ENCODE measurements around the gene NEK2. TPM values are rescaled to one million over a fixed set of nuclear protein-coding genes. Genes with fewer than 3 reads are reported as not detected.
"Not testable (repeated sequence)": the region's sequence is repeated elsewhere in the genome, so short reads cannot be mapped to it uniquely, and the experiment has no call there.

NEK2 gene
- polyA plus RNA-seq (ENCODE audit: insufficient read length), result 25.4 TPM
- long read RNA-seq, donor 1, partial matches to known transcripts, result 0 of 4 reads
- long read RNA-seq, donor 1, other reads (novel, unspliced or antisense), result 0 of 4 reads
- long read RNA-seq, donor 2, partial matches to known transcripts, result 0 of 3 reads
- long read RNA-seq, donor 2, other reads (novel, unspliced or antisense), result 0 of 3 reads
- long read RNA-seq, donor 3, partial matches to known transcripts, result 0 of 4 reads
- long read RNA-seq, donor 3, other reads (novel, unspliced or antisense), result 0 of 4 reads
- long read RNA-seq, donor 4, result 0 reads
- long read RNA-seq, donor 5, partial matches to known transcripts, result 0 of 2 reads
- long read RNA-seq, donor 5, other reads (novel, unspliced or antisense), result 0 of 2 reads
- long read RNA-seq, donor 6, partial matches to known transcripts, result 0 of 4 reads
- long read RNA-seq, donor 6, other reads (novel, unspliced or antisense), result 0 of 4 reads
- long read RNA-seq, donor 7, partial matches to known transcripts, result 0 of 2 reads
- long read RNA-seq, donor 7, other reads (novel, unspliced or antisense), result 0 of 2 reads
- long read RNA-seq, donor 8, partial matches to known transcripts, result 0 of 1 reads
- long read RNA-seq, donor 8, other reads (novel, unspliced or antisense), result 0 of 1 reads

DNA sequence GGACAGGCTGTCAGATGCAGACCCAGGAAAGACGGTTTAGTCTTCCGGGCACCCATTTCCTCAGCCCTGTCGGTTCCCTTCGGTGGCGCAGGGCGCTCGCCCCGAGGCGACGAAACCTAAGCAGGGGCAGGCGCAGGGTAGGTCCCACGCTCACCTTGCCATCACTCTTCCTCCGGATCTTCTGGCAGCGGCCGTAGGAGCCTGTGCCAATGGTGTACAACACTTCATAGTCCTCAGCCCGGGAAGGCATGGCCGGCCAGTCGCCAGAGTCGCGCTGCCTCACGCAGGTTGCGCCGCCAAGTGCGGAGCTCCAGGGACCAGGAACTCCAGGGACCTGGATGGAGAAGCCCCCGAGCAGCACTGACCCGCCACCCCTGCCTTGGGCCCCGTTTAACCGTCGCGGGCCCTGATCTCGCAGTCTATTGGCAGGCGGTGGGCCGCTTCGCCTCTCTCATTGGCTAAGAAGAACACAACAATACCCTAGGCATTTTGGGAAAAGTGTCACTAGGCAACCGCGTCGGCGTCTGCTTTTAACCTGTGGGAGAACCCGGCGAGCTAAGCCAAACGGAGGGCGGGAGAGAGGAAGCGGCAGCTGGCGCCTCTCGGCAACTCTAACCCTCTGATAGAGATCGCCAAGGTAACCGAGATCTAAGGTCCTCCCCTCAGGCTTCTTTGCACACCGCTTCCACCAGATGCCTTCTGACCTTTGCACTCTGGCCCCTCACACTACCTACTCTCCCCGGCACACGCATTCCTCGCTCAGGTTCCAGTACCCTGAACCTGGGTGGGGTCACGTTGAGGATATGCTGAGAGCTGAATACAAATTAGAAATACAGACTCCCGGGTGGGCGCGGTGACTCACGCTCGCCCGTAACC lies at the start of gene NEK2:
Gene NEK2 (minus strand): TSS at position 392 of the 876 bp plus-strand sequence. CDS start 142 bp downstream, at position 250.
- peak; percentile 97 for DNase-seq

DNA sequence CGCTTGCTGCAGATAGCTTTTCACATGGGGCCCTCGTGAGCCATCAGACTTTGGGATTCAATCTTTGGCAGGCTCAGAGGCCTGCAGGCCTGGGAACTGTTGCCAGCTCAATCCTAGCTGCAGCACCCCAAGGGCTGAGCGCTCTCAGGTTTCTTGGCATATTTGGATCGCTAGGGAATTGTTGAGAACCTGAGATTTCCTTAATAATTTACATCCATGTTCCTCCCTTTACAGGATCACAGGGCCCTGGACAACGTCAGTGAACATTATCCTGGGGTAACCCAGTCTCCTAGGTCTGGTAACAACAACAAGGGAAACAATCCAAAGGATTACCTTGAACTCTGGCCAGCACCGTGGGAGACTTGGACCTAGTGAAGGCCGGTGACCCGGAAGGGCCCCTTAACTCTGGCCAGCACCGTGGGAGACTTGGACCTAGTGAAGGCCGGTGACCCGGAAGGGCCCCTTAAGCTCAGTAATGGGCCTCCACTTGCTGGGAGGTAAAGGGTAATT lies 49.3 kb upstream of the NEK2 start:
- DNase-seq, result no peak

GRCh38 chr1:211723273-211723672 lies 47.9 kb upstream of the NEK2 start:
- no peak for DNase-seq

DNA sequence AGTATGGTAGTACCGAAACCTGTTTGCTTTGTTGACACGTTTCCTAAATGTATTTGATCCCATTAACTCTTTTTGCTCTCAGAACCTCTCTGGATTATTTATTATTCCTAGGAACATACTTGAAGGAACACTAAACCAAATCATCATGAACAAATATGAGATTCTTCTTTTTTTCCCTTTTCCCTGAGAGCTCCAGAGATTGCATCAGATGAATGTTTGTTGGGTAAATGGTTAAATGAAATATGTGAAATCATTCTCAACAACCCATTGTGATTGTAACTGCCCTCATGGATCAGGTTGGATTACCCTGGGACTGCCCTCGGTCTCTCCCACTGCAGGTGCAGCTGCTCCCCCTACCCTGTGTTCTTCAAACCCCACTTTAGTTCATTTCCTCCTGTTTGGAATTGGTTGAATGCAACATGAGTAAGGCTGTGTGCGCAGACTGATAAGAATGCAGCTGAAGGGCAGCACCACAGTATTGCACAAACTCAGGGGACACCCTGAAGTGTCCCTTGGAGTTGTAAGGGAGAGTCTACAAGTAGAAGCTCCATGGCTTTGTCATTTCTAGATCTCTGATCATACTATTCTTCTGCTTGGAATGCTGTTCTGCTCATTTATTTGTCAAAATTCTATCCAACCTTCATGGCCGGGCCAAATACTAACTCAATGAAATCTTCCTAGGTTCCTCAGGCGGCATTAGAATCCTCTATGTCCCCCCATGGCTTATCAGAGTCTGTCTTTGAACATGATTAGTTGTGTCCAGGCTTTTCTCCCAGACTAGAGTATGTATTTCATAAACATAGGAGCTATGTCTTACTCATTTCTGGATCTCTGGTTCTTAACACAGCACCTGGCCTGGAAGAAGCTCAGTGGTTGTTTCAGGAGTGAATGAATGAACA lies 47.1 kb upstream of the NEK2 start:
- no peak for DNase-seq

GRCh38 chr1:211716555-211716954 lies 41.1 kb upstream of the NEK2 start:
- not testable (repeated sequence) for DNase-seq

GRCh38 chr1:211715971-211716370 lies 40.5 kb upstream of the NEK2 start:
- no peak for DNase-seq

GRCh38 chr1:211714154-211714553 lies 38.7 kb upstream of the NEK2 start:
- no peak for DNase-seq

DNA sequence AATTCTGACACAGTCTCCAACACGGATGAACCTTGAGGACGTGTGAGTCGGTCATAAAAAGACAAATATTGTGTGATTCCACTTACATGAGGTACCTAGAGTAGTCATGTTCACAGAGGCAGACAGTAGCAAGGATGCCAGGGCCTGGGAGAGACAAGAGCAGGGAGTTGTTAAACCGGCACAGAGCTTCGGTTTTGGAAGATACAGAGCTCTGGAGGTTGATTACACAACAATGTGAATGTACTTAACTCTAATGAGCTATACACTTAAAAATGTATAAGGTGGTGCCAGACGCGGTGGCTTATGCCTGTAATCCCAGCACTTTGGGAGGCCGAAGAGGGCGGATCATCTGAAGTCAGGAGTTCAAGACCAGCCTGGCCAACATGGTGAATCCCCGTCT lies 37.8 kb upstream of the NEK2 start:
- no peak for DNase-seq

DNA sequence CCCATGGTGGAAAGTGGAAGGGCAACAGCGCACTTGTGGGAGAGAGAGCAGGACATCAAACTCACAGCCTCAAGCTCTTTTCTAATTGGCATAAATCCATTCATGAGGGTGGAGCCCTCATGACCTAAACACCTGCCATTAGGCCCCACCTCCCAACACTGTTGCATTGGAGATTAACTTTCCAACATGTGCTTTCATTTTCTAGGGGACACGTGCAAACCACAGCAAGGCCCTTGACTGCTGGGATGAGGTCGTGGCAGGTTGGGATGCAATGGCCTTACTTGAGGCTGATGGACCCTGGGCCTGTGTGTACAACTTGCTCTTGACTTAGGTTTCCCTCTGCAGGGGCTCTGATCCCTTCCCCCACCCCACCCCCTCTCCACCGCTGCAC lies 35.9 kb upstream of the NEK2 start:
- DNase-seq, result no peak

DNA sequence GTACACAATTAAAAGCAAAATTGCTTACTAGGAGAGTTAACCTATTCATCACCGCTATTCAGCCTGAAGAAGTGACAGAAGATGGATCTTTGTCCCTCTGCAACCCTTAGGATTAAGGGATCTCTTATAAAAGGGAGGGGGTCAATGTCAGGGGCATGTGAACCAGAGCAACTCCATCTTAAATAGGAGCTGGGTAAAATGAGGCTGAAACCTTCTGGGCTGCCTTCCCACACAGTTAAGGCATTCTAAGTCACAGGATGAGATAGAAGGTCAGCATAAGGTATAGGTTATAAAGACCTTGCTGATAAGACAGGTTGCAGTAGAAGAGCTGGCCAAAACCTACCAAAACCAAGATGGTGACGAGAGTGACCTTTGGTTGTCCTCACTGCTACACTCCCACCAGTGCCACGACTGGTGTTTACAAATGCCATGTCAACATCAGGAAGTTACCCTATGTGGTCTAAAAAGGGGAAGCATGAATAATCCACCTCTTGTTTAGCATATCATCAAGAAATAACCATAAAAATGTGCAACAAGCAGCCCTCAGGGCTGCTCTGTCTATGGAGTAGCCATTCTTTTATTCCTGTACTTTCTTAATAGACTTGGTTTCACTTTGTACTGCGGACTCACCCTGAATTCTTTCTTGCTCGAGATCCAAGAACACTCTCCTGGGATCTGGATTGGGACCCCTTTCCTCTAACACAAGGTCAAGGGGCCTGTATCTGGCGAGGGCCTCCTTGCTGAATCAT lies 35.3 kb upstream of the NEK2 start:
- DNase-seq, result no peak

DNA sequence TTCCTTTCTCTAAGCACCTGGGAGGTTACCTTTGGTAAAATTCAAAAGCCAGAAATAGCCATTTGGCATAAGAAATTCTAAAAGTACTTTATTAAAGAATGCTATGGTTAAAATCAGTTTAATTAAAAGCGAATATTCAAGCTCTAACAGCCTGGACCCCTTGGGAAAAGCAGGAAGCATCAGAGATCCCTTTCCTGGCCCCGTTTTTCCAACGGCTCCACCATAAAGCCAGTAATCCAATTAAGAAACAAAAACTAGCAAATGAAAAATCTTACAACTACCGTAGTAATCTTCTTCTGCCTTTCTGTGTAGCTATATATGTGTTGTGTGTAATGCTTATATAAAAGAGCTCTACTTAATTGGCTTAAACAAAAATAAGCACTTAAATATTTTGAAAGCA lies 33.5 kb upstream of the NEK2 start:
- no peak for DNase-seq

DNA sequence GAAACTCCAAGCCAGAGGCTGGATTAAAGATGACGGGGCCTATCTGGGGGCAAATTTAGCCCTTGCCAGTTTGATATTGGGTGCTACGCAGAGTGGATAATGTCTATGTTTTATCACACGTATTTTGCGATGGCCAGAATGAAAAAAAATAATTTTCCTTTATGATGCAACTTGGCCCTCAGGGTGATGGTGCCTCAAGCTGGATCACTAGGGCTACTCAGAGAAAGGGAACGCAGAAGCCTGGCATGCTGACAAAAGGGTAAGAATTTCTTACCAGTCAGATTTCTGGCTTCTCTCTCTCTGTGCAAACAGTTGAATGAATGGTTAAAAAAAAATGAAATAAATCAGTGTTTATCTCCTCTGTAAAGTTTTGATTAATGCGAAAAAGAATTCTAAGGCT lies 32.6 kb upstream of the NEK2 start:
- DNase-seq, result no peak

DNA sequence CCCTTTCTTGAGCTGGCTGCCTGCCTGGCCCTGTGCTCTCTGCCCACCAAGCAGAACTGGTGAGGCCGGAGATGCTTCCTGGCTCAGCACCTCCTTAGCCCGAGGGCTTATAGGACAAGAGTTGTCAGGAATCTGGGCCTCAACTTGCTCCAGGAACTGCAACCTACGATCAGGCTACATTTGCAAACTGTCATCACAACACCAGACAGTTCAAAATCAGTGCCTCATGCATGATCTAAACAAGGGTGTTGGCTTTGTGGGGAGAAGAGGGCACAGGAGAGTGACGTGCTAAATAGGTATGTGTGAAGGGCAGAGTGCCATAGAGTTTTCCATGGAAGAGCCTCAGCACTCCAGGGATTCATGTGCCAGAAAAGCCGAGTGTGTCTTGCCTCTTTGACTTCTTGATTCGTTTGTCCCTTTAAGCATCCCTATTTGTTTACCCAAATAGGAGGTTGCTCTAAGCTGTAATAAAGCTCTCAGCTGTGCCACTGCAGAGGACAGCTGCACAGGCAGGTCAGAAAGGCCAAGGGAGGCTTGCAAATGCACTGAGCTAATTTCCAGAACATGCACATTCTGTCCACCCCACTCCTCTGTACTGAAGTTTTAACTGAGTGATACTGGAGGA lies 30.2 kb upstream of the NEK2 start:
- DNase-seq, result no peak

- no peak for DNase-seq
Measured at GRCh38 chr1:211704543-211704942, 29.1 kb upstream of the NEK2 start.

DNA sequence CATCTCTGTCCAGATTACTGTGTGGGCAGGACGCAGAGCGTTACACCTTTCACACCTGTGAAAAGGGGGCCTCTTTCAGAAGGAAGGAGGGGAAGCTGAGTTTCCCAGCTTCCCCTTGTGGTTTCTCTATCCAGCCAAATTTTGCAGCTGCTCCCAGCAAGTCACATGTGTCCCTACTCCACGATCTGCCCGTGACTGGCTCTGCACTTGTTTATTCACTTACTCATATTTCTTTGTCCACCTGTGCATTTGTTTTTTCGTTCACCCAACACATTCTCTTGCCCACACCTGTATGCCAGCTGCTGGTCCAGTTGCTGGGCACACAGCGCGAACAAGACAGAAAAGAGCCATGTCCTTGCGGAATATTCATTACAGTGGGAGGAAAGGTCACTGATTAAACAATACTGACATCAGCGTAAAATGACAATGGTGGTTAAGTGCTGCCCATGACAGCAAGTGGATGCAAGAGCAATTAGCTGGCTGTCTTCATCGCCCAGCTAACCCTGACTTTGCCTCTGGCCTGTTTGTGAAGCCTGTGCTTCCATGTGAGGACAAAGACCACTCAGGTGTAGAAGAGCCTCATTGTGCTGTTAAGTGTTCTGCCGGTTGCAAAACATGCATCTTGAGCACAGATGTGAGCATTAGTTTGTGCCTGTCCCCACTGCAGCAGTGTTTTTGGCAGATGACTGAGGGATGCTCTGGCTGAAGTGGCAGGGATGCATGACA lies 28.6 kb upstream of the NEK2 start:
- DNase-seq, result no peak

GRCh38 chr1:211701733-211702132 lies 26.3 kb upstream of the NEK2 start:
- no peak for DNase-seq

DNA sequence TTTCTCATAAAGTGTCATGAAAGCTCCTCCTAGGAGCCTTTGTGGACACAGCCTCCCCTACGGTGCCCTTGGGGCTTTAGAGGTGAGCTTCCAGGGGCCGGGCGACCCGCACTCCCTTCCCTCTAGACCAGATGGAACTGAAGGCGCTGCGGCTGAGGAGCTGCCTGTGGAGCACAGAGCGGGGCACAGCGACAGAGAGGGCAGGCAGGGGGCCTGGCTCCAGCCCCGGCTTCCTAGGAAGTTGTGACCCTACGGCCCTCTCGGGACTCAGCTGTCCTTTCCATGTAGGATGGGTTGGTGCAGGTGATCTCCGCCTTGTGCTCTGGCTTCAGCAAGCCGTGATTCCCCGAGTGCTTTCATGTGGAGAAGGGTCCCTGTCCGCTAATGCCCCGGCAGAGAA lies 23.6 kb upstream of the NEK2 start:
- no peak for DNase-seq

GRCh38 chr1:211698161-211699026 lies 23.0 kb upstream of the NEK2 start:
- peak; percentile 55 for DNase-seq

Measured in left kidney (tissue), 8 donors.